Neural progenitor cell (in vitro differentiated cells): ENCODE data around the gene HAX1.
"Not testable (repeated sequence)": the region's sequence is repeated elsewhere in the genome, so short reads cannot be mapped to it uniquely, and the experiment has no call there.

Experiments used
- CTCF ChIP-seq: fragments of 200-600 bp; sonication (generic); IDR thresholded peaks from 2 replicates; pipeline ENCODE4 v1.5.1; 2017; ENCODE audit warnings: antibody characterized with exemption, mild to moderate bottlenecking
- EZH2 ChIP-seq: fragments of 200-600 bp; sonication (generic); IDR thresholded peaks from 2 replicates; pipeline ENCODE4 v1.6.1; 2017; ENCODE audit warnings: antibody characterized with exemption, mild to moderate bottlenecking, moderate library complexity

- not testable (repeated sequence) for TF ChIP-seq CTCF, EZH2
Observed at GRCh38 chr1:154233127-154233526, 39.3 kb upstream of the HAX1 start.
